ENCODE data around the gene CTNNA3. TPM values are rescaled to one million over a fixed set of nuclear protein-coding genes. Genes with fewer than 3 reads are reported as not detected.
"Not testable (repeated sequence)": the region's sequence is repeated elsewhere in the genome, so short reads cannot be mapped to it uniquely, and the experiment has no call there.

Gene CTNNA3
- total RNA-seq (2012; rRNA removed) = not detected in 2 replicates

- Histone ChIP-seq H3K4me1 (ENCODE audit: control insufficient read depth, insufficient read depth, low read length) (no peaks in the 10 kb centered on the region), H3K36me3 (ENCODE audit: insufficient read depth, low read length) (no peaks in the 10 kb centered on the region), H3K27me3 (ENCODE audit: control insufficient read depth, insufficient read depth, low read length) (peaks cover 21% of the 10 kb centered on the region)
Observed at GRCh38 chr10:67696029-67696428, at the start of gene CTNNA3. CTNNA3 (minus strand) TSS chr10:67696195.

DNA sequence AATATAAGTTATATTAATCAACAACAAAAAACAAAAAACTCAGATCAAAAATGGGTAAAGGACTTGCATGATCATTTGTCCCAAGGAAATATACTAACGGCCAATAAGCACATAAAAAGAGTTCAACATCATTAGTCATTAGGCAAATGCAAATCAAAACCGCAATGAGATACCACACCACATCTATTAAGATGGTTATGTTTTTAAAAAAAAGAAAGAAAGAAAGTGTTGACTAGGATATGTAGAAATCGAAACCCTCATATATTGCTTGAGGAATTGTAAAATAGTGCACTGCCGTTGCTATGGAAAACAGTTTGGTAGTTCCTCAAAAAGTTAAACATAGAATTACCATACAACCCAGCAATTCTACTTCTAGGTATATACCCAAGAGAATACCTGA lies 39.4 kb upstream of the CTNNA3 start:
- Histone ChIP-seq H3K36me3 (ENCODE audit: insufficient read depth, low read length) (no peaks in the 10 kb centered on the region), H3K4me3 (ENCODE audit: low read length) (no peak overlapping the region), H3K4me1 (ENCODE audit: control insufficient read depth, insufficient read depth, low read length) (no peaks in the 10 kb centered on the region), H3K9ac (ENCODE audit: low read depth, low read length) (no peak overlapping the region), H3K9me3 (replicated peaks; ENCODE audit: low read length) (no peaks in the 10 kb centered on the region), H3K27me3 (ENCODE audit: control insufficient read depth, insufficient read depth, low read length) (peaks cover 6% of the 10 kb centered on the region), H3K4me2 (ENCODE audit: low read length) (no peak overlapping the region)

More at GRCh38 chr10:67696029-67696428, at the start of gene CTNNA3:
- H3K4me3 ChIP-seq (ENCODE audit: low read length) = no peak within 1 kb of the TSS
- no peak within 1 kb of the TSS for H3K4me2 ChIP-seq (ENCODE audit: low read length)
- no peak within 1 kb of the TSS for H3K9ac ChIP-seq (ENCODE audit: low read depth, low read length)
- no peaks in the 10 kb centered on the region for H3K9me3 ChIP-seq (replicated peaks; ENCODE audit: low read length)

DNA sequence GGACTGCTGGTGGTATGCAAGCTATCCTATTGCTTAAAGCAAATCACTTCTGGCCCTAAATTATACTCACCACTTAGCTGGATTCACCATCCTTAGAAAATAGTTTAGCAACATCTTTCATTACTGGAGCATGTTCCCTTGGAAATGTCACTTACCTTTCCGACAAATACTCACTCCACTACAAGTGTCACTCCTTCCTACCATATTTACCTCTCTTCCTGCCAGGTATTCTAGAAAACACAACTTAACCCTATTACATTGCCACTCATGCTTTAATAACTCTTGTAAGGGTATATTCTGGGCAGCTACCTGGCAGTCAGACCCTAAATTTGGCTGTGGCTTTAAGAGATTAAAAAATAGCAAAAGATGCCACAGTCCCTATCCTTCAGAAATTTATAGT lies 37.5 kb upstream of the CTNNA3 start:
- Histone ChIP-seq H3K9ac (ENCODE audit: low read depth, low read length) (no peak overlapping the region), H3K4me2 (ENCODE audit: low read length) (no peak overlapping the region), H3K4me3 (ENCODE audit: low read length) (no peak overlapping the region), H3K4me1 (ENCODE audit: control insufficient read depth, insufficient read depth, low read length) (no peaks in the 10 kb centered on the region), H3K9me3 (replicated peaks; ENCODE audit: low read length) (no peaks in the 10 kb centered on the region), H3K36me3 (ENCODE audit: insufficient read depth, low read length) (no peaks in the 10 kb centered on the region), H3K27me3 (ENCODE audit: control insufficient read depth, insufficient read depth, low read length) (peaks cover 11% of the 10 kb centered on the region)

- Histone ChIP-seq H3K4me2 (ENCODE audit: low read length) (no peak overlapping the region), H3K9me3 (replicated peaks; ENCODE audit: low read length) (no peaks in the 10 kb centered on the region), H3K36me3 (ENCODE audit: insufficient read depth, low read length) (no peaks in the 10 kb centered on the region), H3K4me1 (ENCODE audit: control insufficient read depth, insufficient read depth, low read length) (no peaks in the 10 kb centered on the region), H3K9ac (ENCODE audit: low read depth, low read length) (no peak overlapping the region), H3K27me3 (ENCODE audit: control insufficient read depth, insufficient read depth, low read length) (peaks cover 5% of the 10 kb centered on the region), H3K4me3 (ENCODE audit: low read length) (no peak overlapping the region)
Observed at GRCh38 chr10:67725567-67725966, 29.6 kb upstream of the CTNNA3 start.

DNA sequence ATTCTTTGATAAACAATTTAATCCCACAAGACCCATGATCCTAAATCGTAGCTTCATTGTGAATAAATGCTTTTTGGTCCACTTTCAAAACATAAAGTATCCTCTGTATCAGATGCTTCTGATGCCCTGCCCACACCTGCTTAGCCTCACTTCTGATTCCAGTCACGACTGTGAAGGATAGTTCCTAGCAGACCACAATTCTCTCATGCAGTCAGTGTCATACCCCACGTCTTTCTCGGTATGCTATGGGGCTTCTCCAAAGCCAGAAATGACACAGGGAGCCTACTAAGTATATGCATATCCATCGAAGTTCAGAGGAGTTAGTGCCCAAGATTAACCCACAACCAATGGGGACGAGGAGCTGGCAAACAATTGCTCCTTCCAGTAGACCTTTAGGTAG lies 27.6 kb upstream of the CTNNA3 start:
- H3K9me3 ChIP-seq (replicated peaks; ENCODE audit: low read length) = no peaks in the 10 kb centered on the region

GRCh38 chr10:67722113-67722512 lies 26.1 kb upstream of the CTNNA3 start:
- Histone ChIP-seq H3K36me3 (ENCODE audit: insufficient read depth, low read length) (no peaks in the 10 kb centered on the region), H3K9me3 (replicated peaks; ENCODE audit: low read length) (no peaks in the 10 kb centered on the region), H3K4me3 (ENCODE audit: low read length) (no peak overlapping the region), H3K4me2 (ENCODE audit: low read length) (no peak overlapping the region), H3K9ac (ENCODE audit: low read depth, low read length) (no peak overlapping the region), H3K27me3 (ENCODE audit: control insufficient read depth, insufficient read depth, low read length) (no peaks in the 10 kb centered on the region), H3K4me1 (ENCODE audit: control insufficient read depth, insufficient read depth, low read length) (no peaks in the 10 kb centered on the region)

More for the DNA sequence above, 27.6 kb upstream of the CTNNA3 start:
- H3K27me3 ChIP-seq (ENCODE audit: control insufficient read depth, insufficient read depth, low read length) = no peaks in the 10 kb centered on the region
- no peaks in the 10 kb centered on the region for H3K36me3 ChIP-seq (ENCODE audit: insufficient read depth, low read length)
- no peak overlapping the region for H3K9ac ChIP-seq (ENCODE audit: low read depth, low read length)
- no peak overlapping the region for H3K4me3 ChIP-seq (ENCODE audit: low read length)
- H3K4me2 ChIP-seq (ENCODE audit: low read length) = no peak overlapping the region
- H3K4me1 ChIP-seq (ENCODE audit: control insufficient read depth, insufficient read depth, low read length) = no peaks in the 10 kb centered on the region

DNA sequence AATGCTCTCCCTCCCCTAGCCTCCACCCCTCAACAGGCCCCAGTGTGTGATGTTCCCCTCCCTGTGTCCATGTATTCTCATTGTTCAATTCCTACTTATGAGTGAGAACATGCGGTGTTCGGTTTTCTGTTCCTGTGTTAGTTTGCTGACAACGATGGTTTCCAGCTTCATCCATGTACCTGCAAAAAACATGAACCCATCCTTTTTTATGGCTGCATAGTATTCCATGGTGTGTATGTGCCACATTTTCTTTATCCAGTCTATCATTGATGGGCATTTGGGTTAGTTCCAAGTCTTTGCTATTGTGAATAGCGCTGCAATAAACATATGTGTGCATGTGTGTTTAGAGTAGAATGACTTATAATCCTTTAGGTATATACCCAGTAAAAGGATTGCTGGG lies 20.5 kb upstream of the CTNNA3 start:
- not testable (repeated sequence) for H3K9me3 ChIP-seq (replicated peaks; ENCODE audit: low read length); H3K27me3 ChIP-seq (ENCODE audit: control insufficient read depth, insufficient read depth, low read length); H3K4me3 ChIP-seq (ENCODE audit: low read length); H3K4me2 ChIP-seq (ENCODE audit: low read length); H3K36me3 ChIP-seq (ENCODE audit: insufficient read depth, low read length); H3K9ac ChIP-seq (ENCODE audit: low read depth, low read length); H3K4me1 ChIP-seq (ENCODE audit: control insufficient read depth, insufficient read depth, low read length)

- Histone ChIP-seq H3K4me2 (ENCODE audit: low read length) (no peak overlapping the region), H3K36me3 (ENCODE audit: insufficient read depth, low read length) (no peaks in the 10 kb centered on the region), H3K9me3 (replicated peaks; ENCODE audit: low read length) (no peaks in the 10 kb centered on the region), H3K27me3 (ENCODE audit: control insufficient read depth, insufficient read depth, low read length) (peaks cover 3% of the 10 kb centered on the region), H3K4me3 (ENCODE audit: low read length) (no peak overlapping the region), H3K4me1 (ENCODE audit: control insufficient read depth, insufficient read depth, low read length) (no peaks in the 10 kb centered on the region), H3K9ac (ENCODE audit: low read depth, low read length) (no peak overlapping the region)
Observed at GRCh38 chr10:67705921-67706320, 9.9 kb upstream of the CTNNA3 start.

GRCh38 chr10:67699613-67700270 lies 3.7 kb upstream of the CTNNA3 start:
- not testable (repeated sequence) for H3K36me3 ChIP-seq (ENCODE audit: insufficient read depth, low read length); H3K4me2 ChIP-seq (ENCODE audit: low read length); H3K9me3 ChIP-seq (replicated peaks; ENCODE audit: low read length); H3K4me1 ChIP-seq (ENCODE audit: control insufficient read depth, insufficient read depth, low read length); H3K4me3 ChIP-seq (ENCODE audit: low read length); H3K9ac ChIP-seq (ENCODE audit: low read depth, low read length)
- peaks cover 18% of the 10 kb centered on the region for H3K27me3 ChIP-seq (ENCODE audit: control insufficient read depth, insufficient read depth, low read length)

- Histone ChIP-seq H3K36me3 (ENCODE audit: insufficient read depth, low read length) (no peaks in the 10 kb centered on the region), H3K9ac (ENCODE audit: low read depth, low read length) (no peak overlapping the region), H3K4me2 (ENCODE audit: low read length) (no peak overlapping the region), H3K4me1 (ENCODE audit: control insufficient read depth, insufficient read depth, low read length) (no peaks in the 10 kb centered on the region), H3K9me3 (replicated peaks; ENCODE audit: low read length) (no peaks in the 10 kb centered on the region), H3K27me3 (ENCODE audit: control insufficient read depth, insufficient read depth, low read length) (peaks cover 18% of the 10 kb centered on the region), H3K4me3 (ENCODE audit: low read length) (no peak overlapping the region)
Observed at GRCh38 chr10:67698164-67698563, 2.2 kb upstream of the CTNNA3 start.

- Histone ChIP-seq H3K4me1 (ENCODE audit: control insufficient read depth, insufficient read depth, low read length) (no peaks in the 10 kb centered on the region), H3K9me3 (replicated peaks; ENCODE audit: low read length) (no peaks in the 10 kb centered on the region), H3K27me3 (ENCODE audit: control insufficient read depth, insufficient read depth, low read length) (peaks cover 21% of the 10 kb centered on the region), H3K36me3 (ENCODE audit: insufficient read depth, low read length) (no peaks in the 10 kb centered on the region), H3K4me3 (ENCODE audit: low read length) (no peak overlapping the region), H3K9ac (ENCODE audit: low read depth, low read length) (no peak overlapping the region), H3K4me2 (ENCODE audit: low read length) (no peak overlapping the region)
Observed at GRCh38 chr10:67697724-67698131, 1.7 kb upstream of the CTNNA3 start.

GRCh38 chr10:67696679-67697078 lies 684 bp upstream of the CTNNA3 start:
- peaks cover 21% of the 10 kb centered on the region for H3K27me3 ChIP-seq (ENCODE audit: control insufficient read depth, insufficient read depth, low read length)
- no peaks in the 10 kb centered on the region for H3K36me3 ChIP-seq (ENCODE audit: insufficient read depth, low read length)
- H3K9me3 ChIP-seq (replicated peaks; ENCODE audit: low read length) = no peaks in the 10 kb centered on the region
- H3K4me3 ChIP-seq (ENCODE audit: low read length) = no peak overlapping the region
- H3K4me1 ChIP-seq (ENCODE audit: control insufficient read depth, insufficient read depth, low read length) = no peaks in the 10 kb centered on the region
- no peak overlapping the region for H3K4me2 ChIP-seq (ENCODE audit: low read length)
- H3K9ac ChIP-seq (ENCODE audit: low read depth, low read length) = no peak overlapping the region

All from skeletal muscle satellite cell (primary cell).